Measurements from ENCODE around the gene TRIM62. TPM values are rescaled to one million over a fixed set of nuclear protein-coding genes. Genes with fewer than 3 reads are reported as not detected.

TRIM62 gene
- total RNA-seq, 1 donor from 2014 or later, result 4.5 TPM

DNA sequence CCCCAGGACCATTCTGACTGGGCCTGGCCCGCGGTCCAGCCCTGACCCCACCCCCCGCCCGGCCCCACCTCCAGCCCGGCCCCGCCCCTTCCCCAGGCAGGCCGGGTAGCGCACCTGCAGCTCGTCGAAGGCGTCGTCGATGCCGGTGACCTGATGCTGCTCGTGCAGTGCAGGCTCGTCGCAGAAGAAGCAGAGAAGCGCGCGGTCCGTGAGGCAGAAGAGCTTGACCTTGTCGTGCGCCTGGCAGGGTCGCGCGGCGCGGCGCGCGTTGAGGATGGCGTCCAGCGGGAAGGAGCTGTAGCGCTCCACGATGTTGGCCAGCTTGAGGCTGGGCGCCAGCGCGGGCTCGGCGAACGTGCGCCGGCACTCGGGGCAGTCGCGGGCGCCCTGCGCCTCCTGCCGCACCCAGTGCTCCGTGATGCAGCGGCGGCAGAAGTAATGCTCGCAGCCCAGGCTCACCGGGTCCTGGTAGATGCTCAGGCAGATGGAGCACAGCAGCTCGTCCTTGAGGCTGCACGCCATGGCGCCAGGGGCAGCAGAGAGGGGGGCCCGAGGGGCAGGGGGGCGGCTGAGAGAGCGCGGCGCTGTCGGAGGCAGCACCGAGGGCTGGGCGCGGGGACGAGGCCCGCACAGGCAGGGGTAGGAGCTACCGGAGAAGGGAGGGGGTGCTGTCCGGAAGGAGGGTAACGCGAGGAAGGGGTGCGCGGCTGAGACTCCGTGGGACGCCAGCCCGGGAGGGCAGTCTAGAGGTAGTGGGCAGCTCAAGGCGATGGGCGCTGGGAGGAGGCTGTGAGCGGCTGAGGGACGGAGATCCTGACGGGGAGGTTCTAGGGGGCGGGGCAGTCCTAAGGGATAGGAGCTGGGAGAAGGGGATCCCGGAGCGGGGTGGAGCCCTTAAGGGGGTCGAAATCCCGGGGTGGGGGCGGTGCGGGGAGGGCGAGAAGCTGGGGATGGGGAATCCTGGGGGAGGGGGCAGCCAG, 642 bp downstream of the TRIM62 start:
- no peak overlapping the region for H3K27ac ChIP-seq
- peaks cover 8% of the 10 kb centered on the region for H3K4me1 ChIP-seq
- peak overlapping the region; percentile 64 for H3K4me3 ChIP-seq
- TF ChIP-seq, protein P1, sequence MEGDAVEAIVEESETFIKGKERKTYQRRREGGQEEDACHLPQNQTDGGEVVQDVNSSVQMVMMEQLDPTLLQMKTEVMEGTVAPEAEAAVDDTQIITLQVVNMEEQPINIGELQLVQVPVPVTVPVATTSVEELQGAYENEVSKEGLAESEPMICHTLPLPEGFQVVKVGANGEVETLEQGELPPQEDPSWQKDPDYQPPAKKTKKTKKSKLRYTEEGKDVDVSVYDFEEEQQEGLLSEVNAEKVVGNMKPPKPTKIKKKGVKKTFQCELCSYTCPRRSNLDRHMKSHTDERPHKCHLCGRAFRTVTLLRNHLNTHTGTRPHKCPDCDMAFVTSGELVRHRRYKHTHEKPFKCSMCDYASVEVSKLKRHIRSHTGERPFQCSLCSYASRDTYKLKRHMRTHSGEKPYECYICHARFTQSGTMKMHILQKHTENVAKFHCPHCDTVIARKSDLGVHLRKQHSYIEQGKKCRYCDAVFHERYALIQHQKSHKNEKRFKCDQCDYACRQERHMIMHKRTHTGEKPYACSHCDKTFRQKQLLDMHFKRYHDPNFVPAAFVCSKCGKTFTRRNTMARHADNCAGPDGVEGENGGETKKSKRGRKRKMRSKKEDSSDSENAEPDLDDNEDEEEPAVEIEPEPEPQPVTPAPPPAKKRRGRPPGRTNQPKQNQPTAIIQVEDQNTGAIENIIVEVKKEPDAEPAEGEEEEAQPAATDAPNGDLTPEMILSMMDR (IDR thresholded peaks at IDR 0.05), result no peak
- peak; percentile 91 for ATAC-seq
- peak; percentile 75 for DNase-seq
- intact Hi-C loops (cut with DNase I), result no loop called here
- H3K36me3 ChIP-seq, result no peaks in the 10 kb centered on the region
- no peaks in the 10 kb centered on the region for H3K27me3 ChIP-seq
- H3K9me3 ChIP-seq, result no peaks in the 10 kb centered on the region

DNA sequence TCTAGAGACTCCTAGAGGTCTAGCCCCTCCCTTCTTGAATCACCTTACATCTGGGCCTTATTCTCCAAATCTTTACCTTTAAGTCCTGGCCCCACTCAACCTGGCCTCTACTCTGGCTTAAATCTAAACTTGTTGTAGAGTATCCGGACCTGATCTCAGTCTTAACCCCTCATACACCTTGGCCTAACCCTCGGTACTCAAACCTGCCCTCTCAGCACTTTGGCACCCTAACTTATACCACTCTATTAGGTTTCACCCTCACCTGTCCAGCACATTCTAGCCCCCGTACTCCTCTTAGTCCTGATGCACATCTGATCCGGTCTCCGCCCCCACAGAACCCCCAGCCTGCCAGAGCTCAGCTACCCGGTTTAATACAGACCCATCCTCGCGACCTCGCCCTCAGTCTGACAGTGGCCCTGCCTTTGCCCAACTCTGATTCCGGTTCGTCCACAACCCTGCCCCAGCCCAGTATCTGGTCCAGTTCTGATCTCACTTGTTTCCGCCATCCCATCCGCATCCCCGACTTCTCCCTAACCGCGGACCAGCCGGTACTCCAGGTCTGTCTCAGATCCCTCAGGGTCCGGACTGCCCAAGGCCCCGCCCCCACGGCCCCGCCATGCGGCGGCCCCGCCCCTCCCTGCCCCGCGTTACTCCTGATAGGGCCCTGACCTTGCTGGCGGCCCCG, 1.5 kb downstream of the TRIM62 start:
- no peaks in the 10 kb centered on the region for H3K36me3 ChIP-seq
- peak overlapping the region; percentile 64 for H3K4me3 ChIP-seq
- no peak overlapping the region for H3K27ac ChIP-seq
- no peaks in the 10 kb centered on the region for H3K9me3 ChIP-seq
- TF ChIP-seq, protein P1 (IDR thresholded peaks at IDR 0.05), result no peak
- peak; percentile 96 for DNase-seq
- intact Hi-C loops (cut with DNase I), result no loop called here
- no peaks in the 10 kb centered on the region for H3K27me3 ChIP-seq
- peaks cover 8% of the 10 kb centered on the region for H3K4me1 ChIP-seq
- ATAC-seq, result no peak

GRCh38 chr1:33178836-33179439, 2.9 kb downstream of the TRIM62 start:
- H3K4me1 ChIP-seq, result peaks cover 8% of the 10 kb centered on the region
- H3K4me3 ChIP-seq, result no peak overlapping the region
- TF ChIP-seq, protein P1 (IDR thresholded peaks at IDR 0.05), result no peak
- no peak for DNase-seq
- ATAC-seq, result no peak
- H3K9me3 ChIP-seq, result no peaks in the 10 kb centered on the region
- intact Hi-C loops (cut with DNase I), result no loop called here
- H3K27me3 ChIP-seq, result no peaks in the 10 kb centered on the region
- H3K27ac ChIP-seq, result no peak overlapping the region
- no peaks in the 10 kb centered on the region for H3K36me3 ChIP-seq

GRCh38 chr1:33177996-33178540, 3.8 kb downstream of the TRIM62 start:
- H3K27ac ChIP-seq, result no peak overlapping the region
- H3K27me3 ChIP-seq, result no peaks in the 10 kb centered on the region
- DNase-seq (no peak), ATAC-seq (no peak)
- intact Hi-C loops (cut with DNase I), result no loop called here
- no peaks in the 10 kb centered on the region for H3K9me3 ChIP-seq
- TF ChIP-seq, protein P1 (IDR thresholded peaks at IDR 0.05), result no peak
- H3K4me1 ChIP-seq, result peaks cover 8% of the 10 kb centered on the region
- no peak overlapping the region for H3K4me3 ChIP-seq
- H3K36me3 ChIP-seq, result no peaks in the 10 kb centered on the region

DNA sequence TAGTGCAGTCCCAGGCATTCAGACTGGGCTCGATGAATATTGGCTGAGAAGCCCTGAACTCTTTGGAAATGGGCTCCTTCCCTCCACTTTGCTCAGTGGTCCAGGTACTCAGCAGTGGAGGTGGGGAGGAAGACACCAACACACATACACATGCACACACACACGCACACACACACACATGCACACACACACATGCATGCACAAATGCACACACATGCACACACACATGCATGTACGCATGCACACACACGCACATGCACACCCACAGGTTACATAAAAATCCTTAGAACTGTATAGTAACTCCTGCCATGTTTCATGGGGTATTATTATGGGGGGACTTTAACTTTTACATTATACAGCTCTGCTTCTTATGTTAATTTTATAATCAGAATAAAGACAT, 5.0 kb downstream of the TRIM62 start:
- Histone ChIP-seq H3K9me3 (no peaks in the 10 kb centered on the region), H3K36me3 (no peaks in the 10 kb centered on the region), H3K4me3 (no peak overlapping the region), H3K4me1 (peaks cover 8% of the 10 kb centered on the region), H3K27ac (no peak overlapping the region), H3K27me3 (no peaks in the 10 kb centered on the region)
- TF ChIP-seq, protein P1 (IDR thresholded peaks at IDR 0.05), result no peak
- ATAC-seq, result no peak
- intact Hi-C loops (cut with DNase I), result no loop called here
- DNase-seq, result no peak
